HL-60 (cell line): ENCODE data around the gene ALDH3A2.

Experiments used
- DNase-seq, 2 experiments: peaks; one replicate each; pipeline ENCODE4 v3.0.0-alpha.2; 2010 to 2020; ENCODE audit warnings: low read depth in 1 of 2, low spot score in 1 of 2
- H3K27ac ChIP-seq: fragments of 250-450 bp; sonication (Bioruptor Pico); replicated peaks from 2 replicates; pipeline ENCODE4 v1.5.1; 2020; ENCODE audit warnings: mild to moderate bottlenecking, moderate library complexity
- H3K27me3 ChIP-seq: fragments of 250-450 bp; sonication (Bioruptor Pico); 2 replicates; pipeline ENCODE4 v1.5.1; 2021; ENCODE audit warnings: mild to moderate bottlenecking, moderate library complexity; ENCODE audit not compliant: insufficient read depth, poor library complexity, severe bottlenecking
- H3K4me3 ChIP-seq: replicated peaks from 2 replicates; pipeline ENCODE4 v1.5.1; 2011; ENCODE audit warnings: mild to moderate bottlenecking, control low read depth, low read length; ENCODE audit not compliant: insufficient read depth
- CTCF ChIP-seq: IDR thresholded peaks from one replicate; pipeline ENCODE4 v1.5.1; 2011; ENCODE audit warnings: low read length, control low read depth, inconsistent platforms; ENCODE audit not compliant: insufficient read depth
- GABPA ChIP-seq: IDR thresholded peaks from 2 replicates; pipeline ENCODE4 v1.6.1; 2012; ENCODE audit warnings: low read depth
- POLR2AphosphoS5 ChIP-seq: IDR thresholded peaks from 2 replicates; pipeline ENCODE4 v1.6.1; 2012; ENCODE audit warnings: low read depth
- SPI1 ChIP-seq: IDR thresholded peaks from 2 replicates; pipeline ENCODE4 v1.6.1; 2012; ENCODE audit warnings: low read depth, mild to moderate bottlenecking, borderline replicate concordance
- TF ChIP-seq, protein P1 (sequence below): IDR thresholded peaks from 2 replicates; pipeline ENCODE4 v1.6.1; 2012; ENCODE audit warnings: low read depth; ENCODE audit not compliant: insufficient replicate concordance

Gene ALDH3A2

GRCh38 chr17:19670908-19671307 lies 22.4 kb downstream of the ALDH3A2 start:
- TF ChIP-seq, protein P1, sequence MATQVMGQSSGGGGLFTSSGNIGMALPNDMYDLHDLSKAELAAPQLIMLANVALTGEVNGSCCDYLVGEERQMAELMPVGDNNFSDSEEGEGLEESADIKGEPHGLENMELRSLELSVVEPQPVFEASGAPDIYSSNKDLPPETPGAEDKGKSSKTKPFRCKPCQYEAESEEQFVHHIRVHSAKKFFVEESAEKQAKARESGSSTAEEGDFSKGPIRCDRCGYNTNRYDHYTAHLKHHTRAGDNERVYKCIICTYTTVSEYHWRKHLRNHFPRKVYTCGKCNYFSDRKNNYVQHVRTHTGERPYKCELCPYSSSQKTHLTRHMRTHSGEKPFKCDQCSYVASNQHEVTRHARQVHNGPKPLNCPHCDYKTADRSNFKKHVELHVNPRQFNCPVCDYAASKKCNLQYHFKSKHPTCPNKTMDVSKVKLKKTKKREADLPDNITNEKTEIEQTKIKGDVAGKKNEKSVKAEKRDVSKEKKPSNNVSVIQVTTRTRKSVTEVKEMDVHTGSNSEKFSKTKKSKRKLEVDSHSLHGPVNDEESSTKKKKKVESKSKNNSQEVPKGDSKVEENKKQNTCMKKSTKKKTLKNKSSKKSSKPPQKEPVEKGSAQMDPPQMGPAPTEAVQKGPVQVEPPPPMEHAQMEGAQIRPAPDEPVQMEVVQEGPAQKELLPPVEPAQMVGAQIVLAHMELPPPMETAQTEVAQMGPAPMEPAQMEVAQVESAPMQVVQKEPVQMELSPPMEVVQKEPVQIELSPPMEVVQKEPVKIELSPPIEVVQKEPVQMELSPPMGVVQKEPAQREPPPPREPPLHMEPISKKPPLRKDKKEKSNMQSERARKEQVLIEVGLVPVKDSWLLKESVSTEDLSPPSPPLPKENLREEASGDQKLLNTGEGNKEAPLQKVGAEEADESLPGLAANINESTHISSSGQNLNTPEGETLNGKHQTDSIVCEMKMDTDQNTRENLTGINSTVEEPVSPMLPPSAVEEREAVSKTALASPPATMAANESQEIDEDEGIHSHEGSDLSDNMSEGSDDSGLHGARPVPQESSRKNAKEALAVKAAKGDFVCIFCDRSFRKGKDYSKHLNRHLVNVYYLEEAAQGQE: no peak
- TF ChIP-seq CTCF (no peak), GABPA (no peak), POLR2AphosphoS5 (no peak), SPI1 (no peak)

DNA sequence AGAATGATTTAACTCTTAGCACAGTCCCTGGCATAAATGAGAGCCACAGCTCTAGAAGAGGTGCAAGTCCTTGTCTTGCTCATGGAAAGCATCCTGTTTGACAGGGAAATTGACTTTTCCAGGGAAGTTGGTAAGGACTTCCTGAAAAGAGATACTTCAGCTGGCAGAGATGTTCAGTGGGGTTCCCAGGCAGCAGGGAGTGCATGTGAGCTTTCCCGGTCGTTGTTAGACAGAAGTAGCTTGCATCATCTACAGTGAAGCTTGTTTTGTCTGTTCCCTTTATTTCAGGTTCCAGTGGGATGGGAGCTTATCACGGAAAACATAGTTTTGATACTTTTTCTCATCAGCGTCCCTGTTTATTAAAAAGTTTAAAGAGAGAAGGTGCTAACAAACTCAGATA lies 22.9 kb downstream of the ALDH3A2 start:
- H3K27me3 ChIP-seq: no peaks in the 10 kb centered on the region
- H3K4me3 ChIP-seq: no peak overlapping the region
- H3K27ac ChIP-seq: no peak overlapping the region
- TF ChIP-seq, protein P1: no peak
- TF ChIP-seq CTCF: no peak
- no peak for TF ChIP-seq GABPA
- no peak for TF ChIP-seq POLR2AphosphoS5
- no peak for TF ChIP-seq SPI1
- DNase-seq: no peak

More at GRCh38 chr17:19670908-19671307, 22.4 kb downstream of the ALDH3A2 start:
- H3K4me3 ChIP-seq: no peak overlapping the region
- H3K27ac ChIP-seq: no peak overlapping the region
- no peak for DNase-seq
- no peaks in the 10 kb centered on the region for H3K27me3 ChIP-seq

- Histone ChIP-seq H3K27ac (no peak overlapping the region), H3K4me3 (no peak overlapping the region), H3K27me3 (no peaks in the 10 kb centered on the region)
- no peak for TF ChIP-seq POLR2AphosphoS5
- no peak for TF ChIP-seq CTCF
- TF ChIP-seq, protein P1: no peak
- no peak for TF ChIP-seq SPI1
- TF ChIP-seq GABPA: no peak
- no peak for DNase-seq
Measured at GRCh38 chr17:19672009-19672750, 23.6 kb downstream of the ALDH3A2 start.
